Measurements from ENCODE around the gene PRSS38. TPM values are rescaled to one million over a fixed set of nuclear protein-coding genes. Genes with fewer than 3 reads are reported as not detected.

Gene PRSS38
- total RNA-seq, 1 donor from 2014 or later: not detected

DNA sequence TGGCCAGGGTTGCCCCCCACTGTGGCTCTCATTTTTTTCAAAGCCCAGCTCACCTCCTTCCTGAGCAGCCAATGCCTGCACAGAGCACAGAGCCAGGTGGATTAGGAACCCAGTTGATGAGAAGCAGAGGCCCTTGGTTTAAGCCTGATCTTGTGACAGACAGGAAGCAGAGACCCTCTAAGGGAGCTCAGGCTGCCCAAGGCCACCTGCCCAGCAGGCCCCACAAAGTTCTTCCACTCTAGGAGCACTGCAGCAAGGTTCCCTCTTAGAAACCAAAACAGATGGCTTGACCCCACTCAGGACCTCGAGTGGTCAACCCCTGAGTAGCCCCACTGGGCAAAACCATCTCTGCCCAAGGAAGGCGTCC is 25.5 kb upstream of the PRSS38 start:
- Mint-ChIP-seq H3K9me3 (ENCODE audit: unreplicated experiment) (no peaks in the 10 kb centered on the region), H3K36me3 (ENCODE audit: low read depth, unreplicated experiment) (peaks cover 3% of the 10 kb centered on the region), H3K27ac (ENCODE audit: unreplicated experiment) (no peak overlapping the region), H3K4me1 (ENCODE audit: unreplicated experiment) (no peaks in the 10 kb centered on the region), H3K27me3 (ENCODE audit: unreplicated experiment) (peaks cover 21% of the 10 kb centered on the region), H3K4me3 (ENCODE audit: unreplicated experiment) (no peak overlapping the region)
- TF ChIP-seq, protein P1, sequence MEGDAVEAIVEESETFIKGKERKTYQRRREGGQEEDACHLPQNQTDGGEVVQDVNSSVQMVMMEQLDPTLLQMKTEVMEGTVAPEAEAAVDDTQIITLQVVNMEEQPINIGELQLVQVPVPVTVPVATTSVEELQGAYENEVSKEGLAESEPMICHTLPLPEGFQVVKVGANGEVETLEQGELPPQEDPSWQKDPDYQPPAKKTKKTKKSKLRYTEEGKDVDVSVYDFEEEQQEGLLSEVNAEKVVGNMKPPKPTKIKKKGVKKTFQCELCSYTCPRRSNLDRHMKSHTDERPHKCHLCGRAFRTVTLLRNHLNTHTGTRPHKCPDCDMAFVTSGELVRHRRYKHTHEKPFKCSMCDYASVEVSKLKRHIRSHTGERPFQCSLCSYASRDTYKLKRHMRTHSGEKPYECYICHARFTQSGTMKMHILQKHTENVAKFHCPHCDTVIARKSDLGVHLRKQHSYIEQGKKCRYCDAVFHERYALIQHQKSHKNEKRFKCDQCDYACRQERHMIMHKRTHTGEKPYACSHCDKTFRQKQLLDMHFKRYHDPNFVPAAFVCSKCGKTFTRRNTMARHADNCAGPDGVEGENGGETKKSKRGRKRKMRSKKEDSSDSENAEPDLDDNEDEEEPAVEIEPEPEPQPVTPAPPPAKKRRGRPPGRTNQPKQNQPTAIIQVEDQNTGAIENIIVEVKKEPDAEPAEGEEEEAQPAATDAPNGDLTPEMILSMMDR (IDR thresholded peaks at IDR 0.05; ENCODE audit: unreplicated experiment): no peak
- DNase-seq (ENCODE audit: low spot score): no peak

DNA sequence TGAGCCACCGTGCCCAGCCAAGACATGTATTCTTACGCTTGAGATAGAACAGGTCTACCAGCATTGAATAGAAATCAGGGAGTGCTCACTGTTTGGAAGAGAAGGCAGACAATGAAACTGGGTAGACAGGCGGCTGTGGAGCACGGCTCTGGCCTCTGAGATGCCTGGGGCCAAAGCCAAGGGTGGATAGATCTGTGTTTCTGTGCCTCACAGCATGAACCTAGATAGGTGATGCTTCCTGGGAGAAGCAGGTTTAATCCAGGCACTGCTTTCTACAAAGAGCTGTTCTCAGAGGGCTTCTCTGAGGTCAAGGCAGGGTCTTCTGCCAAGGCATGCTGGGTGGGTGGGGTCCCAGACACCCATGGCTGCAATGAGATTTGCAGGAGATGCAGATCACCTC is 24.6 kb upstream of the PRSS38 start:
- H3K36me3 Mint-ChIP-seq (ENCODE audit: low read depth, unreplicated experiment): peaks cover 3% of the 10 kb centered on the region
- H3K27ac Mint-ChIP-seq (ENCODE audit: unreplicated experiment): no peak overlapping the region
- TF ChIP-seq, protein P1 (IDR thresholded peaks at IDR 0.05; ENCODE audit: unreplicated experiment): no peak
- H3K4me3 Mint-ChIP-seq (ENCODE audit: unreplicated experiment): no peak overlapping the region
- no peaks in the 10 kb centered on the region for H3K9me3 Mint-ChIP-seq (ENCODE audit: unreplicated experiment)
- H3K4me1 Mint-ChIP-seq (ENCODE audit: unreplicated experiment): no peaks in the 10 kb centered on the region
- peaks cover 20% of the 10 kb centered on the region for H3K27me3 Mint-ChIP-seq (ENCODE audit: unreplicated experiment)
- no peak for DNase-seq (ENCODE audit: low spot score)

DNA sequence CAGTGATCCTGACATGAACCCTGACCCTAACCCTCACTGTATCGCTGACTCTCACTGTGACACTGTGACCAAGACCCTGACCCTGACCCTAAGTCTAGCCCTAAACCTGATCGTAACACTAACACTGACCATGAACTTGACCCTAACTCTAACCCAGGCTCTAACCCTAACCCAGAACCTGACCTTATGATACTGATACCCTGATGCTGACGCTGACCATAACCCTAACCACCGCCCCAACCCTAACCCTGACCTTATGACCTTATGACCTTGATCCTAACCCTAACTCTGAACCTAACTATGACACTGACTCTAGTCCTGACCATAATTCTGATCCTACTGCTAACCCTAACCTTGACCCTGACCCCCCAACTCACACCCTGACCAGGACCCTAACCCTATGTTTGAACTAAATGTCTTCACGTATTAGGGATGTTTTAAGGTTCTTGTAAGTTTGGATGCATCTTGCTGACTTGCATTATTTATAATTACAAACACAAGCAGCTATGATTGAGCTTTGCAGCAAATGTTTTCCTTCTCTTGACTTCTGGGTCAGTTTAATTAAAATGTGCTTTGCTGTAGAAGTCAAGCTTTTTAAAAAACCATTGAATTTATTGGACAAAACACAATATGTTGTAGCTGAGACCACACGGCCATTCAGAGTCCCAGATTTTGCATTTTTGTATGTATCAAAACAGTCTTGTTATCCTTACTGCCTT is 23.9 kb upstream of the PRSS38 start:
- Mint-ChIP-seq H3K27me3 (ENCODE audit: unreplicated experiment) (peaks cover 16% of the 10 kb centered on the region), H3K9me3 (ENCODE audit: unreplicated experiment) (no peaks in the 10 kb centered on the region), H3K36me3 (ENCODE audit: low read depth, unreplicated experiment) (peaks cover 3% of the 10 kb centered on the region), H3K4me1 (ENCODE audit: unreplicated experiment) (no peaks in the 10 kb centered on the region), H3K4me3 (ENCODE audit: unreplicated experiment) (no peak overlapping the region), H3K27ac (ENCODE audit: unreplicated experiment) (no peak overlapping the region)
- DNase-seq (ENCODE audit: low spot score): no peak
- TF ChIP-seq, protein P1 (IDR thresholded peaks at IDR 0.05; ENCODE audit: unreplicated experiment): no peak

DNA sequence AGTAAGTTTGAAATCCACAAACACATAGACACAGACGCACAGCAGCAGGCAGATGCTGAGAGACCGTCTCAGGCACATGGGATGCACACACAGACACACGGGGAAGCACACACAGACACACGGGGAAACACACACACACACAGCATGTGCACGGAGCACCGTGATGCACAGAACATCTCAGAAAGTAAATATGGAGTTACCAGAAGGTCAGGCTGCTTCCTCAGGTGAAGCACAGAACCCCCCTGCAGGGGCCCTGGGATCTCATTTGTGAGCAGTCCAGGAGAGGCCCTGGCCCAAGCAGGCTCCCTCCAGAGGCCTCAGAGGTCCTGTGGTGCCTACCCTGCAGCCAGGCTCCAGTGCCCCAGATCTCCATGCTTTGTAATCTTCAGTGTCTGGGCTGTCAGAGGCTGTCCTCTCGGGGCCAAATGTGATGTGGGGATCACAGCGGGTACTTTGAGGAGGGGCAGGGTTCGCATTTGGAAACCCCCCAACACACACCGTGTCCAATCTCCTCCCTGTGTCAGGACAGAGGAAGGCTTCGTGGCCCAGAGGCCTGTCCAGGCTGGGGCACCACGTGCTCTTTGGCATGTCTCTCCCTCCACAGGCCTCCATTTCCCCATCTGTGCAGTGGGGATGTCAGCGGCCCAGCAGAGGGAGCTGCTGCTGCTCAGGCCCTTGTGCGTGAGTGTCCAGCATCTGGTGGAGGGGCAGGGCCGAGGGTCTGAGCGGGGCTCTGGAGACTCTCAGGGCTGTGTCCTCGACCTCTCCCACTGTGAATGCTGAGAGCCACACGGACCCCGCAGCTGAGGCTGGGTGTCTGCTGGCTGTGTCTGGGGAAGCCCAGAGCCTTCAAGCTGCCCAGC is 23.0 kb upstream of the PRSS38 start:
- peaks cover 13% of the 10 kb centered on the region for H3K27me3 Mint-ChIP-seq (ENCODE audit: unreplicated experiment)
- H3K9me3 Mint-ChIP-seq (ENCODE audit: unreplicated experiment): no peaks in the 10 kb centered on the region
- DNase-seq (ENCODE audit: low spot score): no peak
- peaks cover 3% of the 10 kb centered on the region for H3K36me3 Mint-ChIP-seq (ENCODE audit: low read depth, unreplicated experiment)
- H3K4me1 Mint-ChIP-seq (ENCODE audit: unreplicated experiment): no peaks in the 10 kb centered on the region
- TF ChIP-seq, protein P1 (IDR thresholded peaks at IDR 0.05; ENCODE audit: unreplicated experiment): no peak
- H3K27ac Mint-ChIP-seq (ENCODE audit: unreplicated experiment): peak overlapping the region; percentile 62
- peak overlapping the region; percentile 12 for H3K4me3 Mint-ChIP-seq (ENCODE audit: unreplicated experiment)

Measured in endothelial cell (in vitro differentiated cells).